ENCODE measurements around the gene CSAG3. TPM values are rescaled to one million over a fixed set of nuclear protein-coding genes. Genes with fewer than 3 reads are reported as not detected.
A peak's percentile ranks its signal among the peaks of the same experiment; 100 is the strongest.
"Not testable (repeated sequence)": the region's sequence is repeated elsewhere in the genome, so short reads cannot be mapped to it uniquely, and the experiment has no call there.

CSAG3 gene
- total RNA-seq (2021; ENCODE audit: unreplicated experiment), result 44.1 TPM
- polyA plus RNA-seq (2012), result 34.2 and 45.3 TPM in 2 replicates
- percentile 76 among the genes with signal in this experiment for Bru-seq, nascent RNA
- BruChase-seq, experiment 1, labeled RNA remaining after a 6-hour chase, result percentile 93 among the genes with signal in this experiment
- BruChase-seq, experiment 2, labeled RNA remaining after a 2-hour chase, result percentile 89 among the genes with signal in this experiment
- long read RNA-seq, partial matches to known transcripts, result 18 of 51 reads
- long read RNA-seq, other reads (novel, unspliced or antisense), result 29 of 51 reads

GRCh38 chrX:152758918-152759317, at the start of gene CSAG3:
Gene CSAG3, plus strand, starts transcription at chrX:152759218.
- H2AFZ ChIP-seq (ENCODE audit: low read depth, low read length, poor library complexity, severe bottlenecking); H3K27me3 ChIP-seq (ENCODE audit: insufficient read depth, low read length); RAD21 ChIA-PET (ENCODE audit: low non-redundant PET in 1 of 2, low total read pairs in 2 of 2, uncharacterized antibody in 2 of 2, unreplicated experiment in 2 of 2); H3K36me3 ChIP-seq (ENCODE audit: control insufficient read depth in 1 of 2, insufficient read depth in 2 of 2, low read length in 2 of 2); H4K20me1 ChIP-seq (ENCODE audit: insufficient read depth); intact Hi-C loops (cut with micrococcal nuclease); H3K4me3 ChIP-seq (replicated peaks in 1 of 2; ENCODE audit: low read depth in 1 of 2, low read length in 2 of 2); H3K9ac ChIP-seq (ENCODE audit: low read length); H3K79me2 ChIP-seq (ENCODE audit: insufficient read depth, low read length); DNase-seq (ENCODE audit: low read depth, low spot score); BruUV-seq (replicated peaks); H3K27ac ChIP-seq (ENCODE audit: low read depth, low read length); H3K9me2 ChIP-seq (ENCODE audit: insufficient read depth); H3K4me1 ChIP-seq (ENCODE audit: control insufficient read depth in 1 of 2, insufficient read depth in 2 of 2, low read length in 2 of 2); H3K9me3 ChIP-seq (ENCODE audit: control insufficient read depth in 1 of 2, insufficient read depth in 1 of 2, low read depth in 1 of 2, low read length in 2 of 2); POLR2A ChIA-PET; ATAC-seq; CTCF ChIA-PET; H3K4me2 ChIP-seq (ENCODE audit: low read length): not testable (repeated sequence)

GRCh38 chrX:152713195-152713594, 45.8 kb upstream of the CSAG3 start:
- DNase-seq (ENCODE audit: low read depth, low spot score); CTCF ChIA-PET; RAD21 ChIA-PET (ENCODE audit: low non-redundant PET in 1 of 2, low total read pairs in 2 of 2, uncharacterized antibody in 2 of 2, unreplicated experiment in 2 of 2); intact Hi-C loops (cut with micrococcal nuclease); H4K20me1 ChIP-seq (ENCODE audit: insufficient read depth); H3K9ac ChIP-seq (ENCODE audit: low read length); POLR2A ChIA-PET; H3K27ac ChIP-seq (ENCODE audit: low read depth, low read length); H2AFZ ChIP-seq (ENCODE audit: low read depth, low read length, poor library complexity, severe bottlenecking); H3K36me3 ChIP-seq (ENCODE audit: control insufficient read depth in 1 of 2, insufficient read depth in 2 of 2, low read length in 2 of 2); H3K4me3 ChIP-seq (replicated peaks in 1 of 2; ENCODE audit: low read depth in 1 of 2, low read length in 2 of 2); H3K4me1 ChIP-seq (ENCODE audit: control insufficient read depth in 1 of 2, insufficient read depth in 2 of 2, low read length in 2 of 2); ATAC-seq; H3K9me2 ChIP-seq (ENCODE audit: insufficient read depth); H3K79me2 ChIP-seq (ENCODE audit: insufficient read depth, low read length); H3K27me3 ChIP-seq (ENCODE audit: insufficient read depth, low read length); H3K9me3 ChIP-seq (ENCODE audit: control insufficient read depth in 1 of 2, insufficient read depth in 1 of 2, low read depth in 1 of 2, low read length in 2 of 2); BruUV-seq (replicated peaks); H3K4me2 ChIP-seq (ENCODE audit: low read length): not testable (repeated sequence)

- CTCF ChIA-PET; H3K4me1 ChIP-seq (ENCODE audit: control insufficient read depth in 1 of 2, insufficient read depth in 2 of 2, low read length in 2 of 2); H3K9me2 ChIP-seq (ENCODE audit: insufficient read depth); intact Hi-C loops (cut with micrococcal nuclease); H3K27ac ChIP-seq (ENCODE audit: low read depth, low read length); H3K4me2 ChIP-seq (ENCODE audit: low read length); DNase-seq (ENCODE audit: low read depth, low spot score); H3K4me3 ChIP-seq (replicated peaks in 1 of 2; ENCODE audit: low read depth in 1 of 2, low read length in 2 of 2); RAD21 ChIA-PET (ENCODE audit: low non-redundant PET in 1 of 2, low total read pairs in 2 of 2, uncharacterized antibody in 2 of 2, unreplicated experiment in 2 of 2); H3K9ac ChIP-seq (ENCODE audit: low read length); H3K9me3 ChIP-seq (ENCODE audit: control insufficient read depth in 1 of 2, insufficient read depth in 1 of 2, low read depth in 1 of 2, low read length in 2 of 2); H3K36me3 ChIP-seq (ENCODE audit: control insufficient read depth in 1 of 2, insufficient read depth in 2 of 2, low read length in 2 of 2); H3K27me3 ChIP-seq (ENCODE audit: insufficient read depth, low read length); H3K79me2 ChIP-seq (ENCODE audit: insufficient read depth, low read length); H4K20me1 ChIP-seq (ENCODE audit: insufficient read depth); POLR2A ChIA-PET; H2AFZ ChIP-seq (ENCODE audit: low read depth, low read length, poor library complexity, severe bottlenecking): not testable (repeated sequence)
- peak; percentile 90 for ATAC-seq
- TSS peak; percentile 83 for BruUV-seq (replicated peaks)
Observed at GRCh38 chrX:152713815-152714787, 44.9 kb upstream of the CSAG3 start, which contains the start of gene MAGEA2B. Gene MAGEA2B, plus strand, starts transcription at chrX:152714628. Its CDS starts 2,479 bp downstream, at chrX:152717107.
